Measurements from ENCODE around the gene ARVCF.

ARVCF gene

GRCh38 chr22:20052309-20053259 lies 36.0 kb upstream of the ARVCF start:
- no peak for DNase-seq (ENCODE audit: low read depth)

- no peak for DNase-seq (ENCODE audit: low read depth)
Observed at GRCh38 chr22:20051927-20052308, 35.3 kb upstream of the ARVCF start.

- no peak for DNase-seq (ENCODE audit: low read depth)
Observed at GRCh38 chr22:20046730-20047129, 30.1 kb upstream of the ARVCF start.

- DNase-seq (ENCODE audit: low read depth) = no peak
Observed at GRCh38 chr22:20044495-20045151, 28.0 kb upstream of the ARVCF start.

- no peak for DNase-seq (ENCODE audit: low read depth)
Observed at GRCh38 chr22:20043997-20044342, 27.3 kb upstream of the ARVCF start.

GRCh38 chr22:20043057-20043996 lies 26.7 kb upstream of the ARVCF start:
- DNase-seq (ENCODE audit: low read depth) = no peak

- no peak for DNase-seq (ENCODE audit: low read depth)
Observed at GRCh38 chr22:20040327-20041200, 23.9 kb upstream of the ARVCF start.

GRCh38 chr22:20039683-20040325 lies 23.2 kb upstream of the ARVCF start:
- DNase-seq (ENCODE audit: low read depth) = no peak

GRCh38 chr22:20038574-20038973 lies 22.0 kb upstream of the ARVCF start:
- no peak for DNase-seq (ENCODE audit: low read depth)

- DNase-seq (ENCODE audit: low read depth) = no peak
Observed at GRCh38 chr22:20037419-20037818, 20.8 kb upstream of the ARVCF start.

- no peak for DNase-seq (ENCODE audit: low read depth)
Observed at GRCh38 chr22:20036535-20037392, 20.1 kb upstream of the ARVCF start.

GRCh38 chr22:20036084-20036482 lies 19.5 kb upstream of the ARVCF start:
- DNase-seq (ENCODE audit: low read depth) = no peak

- no peak for DNase-seq (ENCODE audit: low read depth)
Observed at GRCh38 chr22:20035375-20036083, 18.9 kb upstream of the ARVCF start.

- no peak for DNase-seq (ENCODE audit: low read depth)
Observed at GRCh38 chr22:20034143-20034542, 17.5 kb upstream of the ARVCF start.

- DNase-seq (ENCODE audit: low read depth) = no peak
Observed at GRCh38 chr22:20033045-20033706, 16.6 kb upstream of the ARVCF start.

GRCh38 chr22:20032407-20032991 lies 15.9 kb upstream of the ARVCF start:
- no peak for DNase-seq (ENCODE audit: low read depth)

- peak; percentile 27 for DNase-seq (ENCODE audit: low read depth)
Observed at GRCh38 chr22:20031732-20032406, 15.2 kb upstream of the ARVCF start.

Measured in T follicular helper cell (primary cell).